ENCODE measurements around the gene MLXIP. TPM values are rescaled to one million over a fixed set of nuclear protein-coding genes. Genes with fewer than 3 reads are reported as not detected.
"Not testable (repeated sequence)": the region's sequence is repeated elsewhere in the genome, so short reads cannot be mapped to it uniquely, and the experiment has no call there.

The MLXIP gene
- total and polyA plus RNA-seq, 2 of the 13 experiments (the other 11 are each of a cell fraction or from before 2014, with no cell fraction given): 5.3 to 6.7 TPM

DNA sequence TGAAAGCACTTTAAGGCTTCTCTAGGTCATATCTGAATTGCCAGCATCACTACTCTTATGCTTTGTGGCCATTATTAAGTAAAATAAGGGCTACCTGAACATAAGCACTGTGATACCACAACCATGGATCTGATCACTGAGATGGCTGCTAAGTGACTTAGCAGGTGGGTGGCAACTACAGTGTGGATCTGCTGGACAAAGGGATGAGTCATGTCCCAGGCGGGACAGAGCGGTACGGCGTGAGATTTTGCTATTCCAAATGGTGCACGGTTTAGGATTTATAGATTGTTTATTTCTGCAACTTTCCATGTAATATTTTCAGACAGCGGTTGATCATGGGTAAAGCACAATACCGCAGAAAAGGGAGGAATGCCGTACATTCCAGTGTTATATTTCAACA is 39.4 kb downstream of the MLXIP start:
- 83% methylated on average over 8 of the region's 8 CpGs for WGBS (ENCODE audit: low lambda C conversion rate)
- Histone ChIP-seq H3K27me3 (ENCODE audit: control insufficient read depth in 1 of 2, insufficient read depth in 2 of 2, low read length in 2 of 2) (no peaks in the 10 kb centered on the region), H3K4me3 (replicated peaks in 1 of 3; ENCODE audit: insufficient read depth in 1 of 3, low read depth in 2 of 3, low read length in 3 of 3) (no peak overlapping the region), H3K79me2 (ENCODE audit: insufficient read depth, low read length) (no peaks in the 10 kb centered on the region), H2AFZ (ENCODE audit: low read length) (no peak overlapping the region), H3K4me2 (ENCODE audit: low read depth, low read length) (no peak overlapping the region), H3K36me3 (replicated peaks in 1 of 2; ENCODE audit: control insufficient read depth in 1 of 2, insufficient read depth in 2 of 2, low read length in 2 of 2) (no peaks in the 10 kb centered on the region; a peak in 1 of 5 replicates), H3K9ac (ENCODE audit: insufficient read depth, low read depth, low read length) (no peak overlapping the region), H3K4me1 (ENCODE audit: insufficient read depth, low read length) (peaks cover 14% of the 10 kb centered on the region), H4K20me1 (ENCODE audit: insufficient read depth, low read length) (no peaks in the 10 kb centered on the region), H3K27ac (ENCODE audit: extremely low read length, insufficient read depth, low read length) (no peak overlapping the region), H3K9me3 (ENCODE audit: low read length) (no peaks in the 10 kb centered on the region)
- ChIA-PET CTCF (ENCODE audit: low intra/inter-chr PET ratio, low total read pairs) (no interaction called here), POLR2A (no interaction called here)
- in situ Hi-C loops (cut with HindIII; ENCODE audit: extremely low pct_ligation_motif_present, low pct_unique_long_range_greater_than_20kb) (no loop called here), intact Hi-C loops (cut with micrococcal nuclease; ENCODE audit: unreplicated experiment) (no loop called here)
- BruUV-seq (replicated peaks): no TSS peak
- TF ChIP-seq FOSL2 (CRISPR knock-in tag; IDR thresholded peaks at IDR 0.05): 0 out of 2 replicates have a peak, but pooled peaks have one; percentile 14
- TF ChIP-seq, protein P1, sequence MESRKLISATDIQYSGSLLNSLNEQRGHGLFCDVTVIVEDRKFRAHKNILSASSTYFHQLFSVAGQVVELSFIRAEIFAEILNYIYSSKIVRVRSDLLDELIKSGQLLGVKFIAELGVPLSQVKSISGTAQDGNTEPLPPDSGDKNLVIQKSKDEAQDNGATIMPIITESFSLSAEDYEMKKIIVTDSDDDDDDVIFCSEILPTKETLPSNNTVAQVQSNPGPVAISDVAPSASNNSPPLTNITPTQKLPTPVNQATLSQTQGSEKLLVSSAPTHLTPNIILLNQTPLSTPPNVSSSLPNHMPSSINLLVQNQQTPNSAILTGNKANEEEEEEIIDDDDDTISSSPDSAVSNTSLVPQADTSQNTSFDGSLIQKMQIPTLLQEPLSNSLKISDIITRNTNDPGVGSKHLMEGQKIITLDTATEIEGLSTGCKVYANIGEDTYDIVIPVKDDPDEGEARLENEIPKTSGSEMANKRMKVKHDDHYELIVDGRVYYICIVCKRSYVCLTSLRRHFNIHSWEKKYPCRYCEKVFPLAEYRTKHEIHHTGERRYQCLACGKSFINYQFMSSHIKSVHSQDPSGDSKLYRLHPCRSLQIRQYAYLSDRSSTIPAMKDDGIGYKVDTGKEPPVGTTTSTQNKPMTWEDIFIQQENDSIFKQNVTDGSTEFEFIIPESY (CRISPR knock-in tag; IDR thresholded peaks at IDR 0.05): 0 out of 2 replicates have a peak, but pooled peaks have one; percentile 48
- no peak for TF ChIP-seq ZBTB44 (CRISPR knock-in tag; IDR thresholded peaks at IDR 0.05)
- DNase-seq (ENCODE audit: low spot score): no peak
- FAIRE-seq: no peak
- ATAC-seq: no peak

GRCh38 chr12:122121341-122121740 is 42.8 kb downstream of the MLXIP start:
- BruUV-seq (replicated peaks); FAIRE-seq; H2AFZ ChIP-seq (ENCODE audit: low read length); H3K9me3 ChIP-seq (ENCODE audit: low read length); H3K9ac ChIP-seq (ENCODE audit: insufficient read depth, low read depth, low read length); H3K79me2 ChIP-seq (ENCODE audit: insufficient read depth, low read length); H3K27ac ChIP-seq (ENCODE audit: extremely low read length, insufficient read depth, low read length); ATAC-seq; H3K36me3 ChIP-seq (replicated peaks in 1 of 2; ENCODE audit: control insufficient read depth in 1 of 2, insufficient read depth in 2 of 2, low read length in 2 of 2); DNase-seq (ENCODE audit: low spot score); H3K27me3 ChIP-seq (ENCODE audit: control insufficient read depth in 1 of 2, insufficient read depth in 2 of 2, low read length in 2 of 2); H4K20me1 ChIP-seq (ENCODE audit: insufficient read depth, low read length); POLR2A ChIA-PET; H3K4me2 ChIP-seq (ENCODE audit: low read depth, low read length); H3K4me3 ChIP-seq (replicated peaks in 1 of 3; ENCODE audit: insufficient read depth in 1 of 3, low read depth in 2 of 3, low read length in 3 of 3): not testable (repeated sequence)
- intact Hi-C loops (cut with micrococcal nuclease; ENCODE audit: unreplicated experiment) (loop anchor here (10.0 kb wide), 1 partner anchor 167 kb away; no protein-coding TSS in a partner anchor), in situ Hi-C loops (cut with HindIII; ENCODE audit: extremely low pct_ligation_motif_present, low pct_unique_long_range_greater_than_20kb) (loop anchor here (5.0 kb wide), 1 partner anchor 64 kb away; no protein-coding TSS in a partner anchor)
- CTCF ChIA-PET (ENCODE audit: low intra/inter-chr PET ratio, low total read pairs): interaction anchor here (3.0 kb wide), 1 partner anchor 66 kb away, joined by 48 read pairs; no protein-coding TSS in a partner anchor
- WGBS (ENCODE audit: low lambda C conversion rate): 94% methylated on average over 11 of the region's 11 CpGs
- H3K4me1 ChIP-seq (ENCODE audit: insufficient read depth, low read length): peaks cover 26% of the 10 kb centered on the region
